Testis (tissue), 3 donors: ENCODE measurements around the gene AMOTL2. TPM values are rescaled to one million over a fixed set of nuclear protein-coding genes. Genes with fewer than 3 reads are reported as not detected.

Experiments used
- DNase-seq: peaks from one replicate; pipeline ENCODE4 v3.0.0-alpha.2; 2019
- H3K27ac ChIP-seq, 2 donors: fragments of 200-600 bp; sonication (generic); one replicate each; pipeline ENCODE4 v1.5.1; 2019
- H3K27me3 ChIP-seq: fragments of 200-600 bp; sonication (generic); one replicate; pipeline ENCODE4 v1.5.1; 2019
- H3K36me3 ChIP-seq: fragments of 200-600 bp; sonication (generic); one replicate; pipeline ENCODE4 v1.5.1; 2017; ENCODE audit warnings: low read depth; ENCODE audit errors: missing control alignments
- H3K4me1 ChIP-seq: fragments of 200-600 bp; sonication (generic); one replicate; pipeline ENCODE4 v1.5.1; 2019
- H3K4me3 ChIP-seq, 2 donors: fragments of 200-600 bp; sonication (generic); one replicate each; pipeline ENCODE4 v1.5.1; 2017 to 2019
- H3K9me3 ChIP-seq: fragments of 200-600 bp; sonication (generic); one replicate; pipeline ENCODE4 v1.5.1; 2017
- CTCF ChIP-seq, 3 experiments: fragments of 450-650 bp in 2 of 3; fragments of 200-600 bp in 1 of 3; sonication (generic) in 1 of 3; IDR thresholded peaks; one replicate each; pipeline ENCODE4 v1.5.1; 2016 to 2019; ENCODE audit warnings: antibody characterized with exemption in 3 of 3, mild to moderate bottlenecking in 2 of 3, moderate library complexity in 1 of 3
- POLR2A ChIP-seq: fragments of 450-650 bp; IDR thresholded peaks from one replicate; pipeline ENCODE4 v1.6.1; 2017; ENCODE audit warnings: antibody characterized with exemption, mild to moderate bottlenecking, moderate library complexity
- WGBS, 2 donors: methylation state at CpG; one replicate each; pipeline ENCODE4 v1.1.5; 2018; 5-methylcytosine and 5-hydroxymethylcytosine counted together
- intact Hi-C: fragments of 100-400 bp; cut with DNase I; formaldehyde crosslinking; loops from one replicate; pipeline ENCODE4 v1.15.1; 2023; ENCODE audit warnings: low total_unique reads
- polyA plus RNA-seq: library from polyadenylated mRNA; stranded (reverse); fragments of 350-450 nt; fragmentation: Illumina TruSeq; extraction: RNeasy Lipid Tissue Mini Kit (QIAGEN cat#74804); gene quantifications from one replicate; pipeline ENCODE4 v1.2.3, GENCODE V29; 2014; ENCODE audit warnings: low read depth, low replicate concordance; ENCODE audit not compliant: insufficient read depth
- total RNA-seq, 2 donors: library from RNA; depleted of rRNA; stranded (reverse); fragments of >200 nt; gene quantifications; one replicate each; pipeline ENCODE4 v1.2.3, GENCODE V29; 2016

AMOTL2 gene
- total and polyA plus RNA-seq, 3 donors from 2014 or later = 19.6 to 61.0 (median 35.8) TPM

- Histone ChIP-seq H3K4me1 (peaks cover 24% of the 10 kb centered on the region), H3K4me3 (no peak overlapping the region), H3K27ac (no peak overlapping the region), H3K36me3 (no peaks in the 10 kb centered on the region), H3K9me3 (no peaks in the 10 kb centered on the region), H3K27me3 (no peaks in the 10 kb centered on the region)
- TF ChIP-seq POLR2A (no peak), CTCF (IDR thresholded peaks at IDR 0.05) (no peak)
- 87 to 88% methylated on average over 7 of the region's 7 CpGs for WGBS, 2 donors
- no peak for DNase-seq
- intact Hi-C loops = loop anchor here (5.0 kb wide), 1 partner anchor 42 kb away; no protein-coding TSS in a partner anchor
Measured at GRCh38 chr3:134354612-134355251, 19.5 kb downstream of the AMOTL2 start.

- H3K27me3 ChIP-seq = no peaks in the 10 kb centered on the region
- H3K4me1 ChIP-seq = peaks cover 21% of the 10 kb centered on the region
- WGBS, 2 donors = 89 to 91% methylated on average over 4 to 7 of the region's 7 CpGs
- H3K36me3 ChIP-seq = no peaks in the 10 kb centered on the region
- intact Hi-C loops = no loop called here
- no peak for TF ChIP-seq POLR2A
- TF ChIP-seq CTCF (IDR thresholded peaks at IDR 0.05) = no peak
- no peak overlapping the region for H3K27ac ChIP-seq
- H3K4me3 ChIP-seq = no peak overlapping the region
- no peak for DNase-seq
- H3K9me3 ChIP-seq = no peaks in the 10 kb centered on the region
Measured at GRCh38 chr3:134353831-134354611, 20.2 kb downstream of the AMOTL2 start.

DNA sequence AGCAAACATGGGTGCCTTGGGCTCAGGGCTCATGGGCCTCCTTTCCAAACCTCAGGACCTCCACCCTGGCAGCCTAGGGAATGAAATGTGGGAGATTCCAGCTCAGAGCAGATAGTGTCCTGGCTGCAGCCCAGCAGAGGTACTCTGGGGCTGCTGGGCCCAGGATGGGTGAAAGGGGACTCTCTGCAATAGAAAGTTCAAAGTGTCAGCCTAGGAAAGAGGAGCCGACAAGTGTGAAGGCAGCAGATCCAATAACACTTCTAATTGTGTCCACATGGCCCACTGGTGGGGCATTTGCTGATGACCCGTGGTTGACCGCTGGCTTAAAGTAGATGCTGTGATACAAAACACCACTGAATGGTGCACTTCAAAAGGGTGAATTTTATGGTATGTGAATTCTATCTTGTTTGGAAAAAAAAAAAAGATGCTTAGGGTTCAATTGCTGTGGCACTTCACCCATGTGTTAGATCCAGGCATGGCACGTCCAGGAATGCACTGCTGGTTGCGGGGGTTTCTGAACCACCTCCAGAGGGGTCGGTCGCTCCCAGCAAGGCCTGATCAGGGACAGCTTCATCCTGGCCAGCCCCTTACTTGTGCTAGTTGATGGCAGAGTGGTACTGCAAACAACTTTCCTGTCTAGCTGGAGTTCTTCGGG is 20.9 kb downstream of the AMOTL2 start:
- intact Hi-C loops = no loop called here
- Histone ChIP-seq H3K4me3 (no peak overlapping the region), H3K4me1 (peaks cover 16% of the 10 kb centered on the region), H3K9me3 (no peaks in the 10 kb centered on the region), H3K27me3 (no peaks in the 10 kb centered on the region), H3K36me3 (no peaks in the 10 kb centered on the region), H3K27ac (no peak overlapping the region)
- no peak for DNase-seq
- 83 to 86% methylated on average over 7 to 8 of the region's 8 CpGs for WGBS, 2 donors
- TF ChIP-seq POLR2A (no peak), CTCF (IDR thresholded peaks at IDR 0.05) (no peak)

GRCh38 chr3:134352031-134352671 is 22.1 kb downstream of the AMOTL2 start:
- no peak overlapping the region for H3K4me3 ChIP-seq
- H3K27ac ChIP-seq = no peak overlapping the region
- 84 to 87% methylated on average over 4 of the region's 4 CpGs for WGBS, 2 donors
- no peak for TF ChIP-seq CTCF (IDR thresholded peaks at IDR 0.05)
- intact Hi-C loops = no loop called here
- no peak for DNase-seq
- no peaks in the 10 kb centered on the region for H3K36me3 ChIP-seq
- no peaks in the 10 kb centered on the region for H3K27me3 ChIP-seq
- H3K4me1 ChIP-seq = peaks cover 5% of the 10 kb centered on the region
- no peaks in the 10 kb centered on the region for H3K9me3 ChIP-seq
